Epithelial cell of prostate (primary cell): ENCODE measurements around the gene RBL2.

Experiments used
- DNase-seq: peaks from one replicate; pipeline ENCODE4 v3.0.0-alpha.2; 2011; ENCODE audit warnings: low read depth, low spot score
- H3K27ac ChIP-seq: fragments of 450-650 bp; 2 replicates; pipeline ENCODE4 v1.5.1; 2017; ENCODE audit warnings: mild to moderate bottlenecking

The RBL2 gene

DNA sequence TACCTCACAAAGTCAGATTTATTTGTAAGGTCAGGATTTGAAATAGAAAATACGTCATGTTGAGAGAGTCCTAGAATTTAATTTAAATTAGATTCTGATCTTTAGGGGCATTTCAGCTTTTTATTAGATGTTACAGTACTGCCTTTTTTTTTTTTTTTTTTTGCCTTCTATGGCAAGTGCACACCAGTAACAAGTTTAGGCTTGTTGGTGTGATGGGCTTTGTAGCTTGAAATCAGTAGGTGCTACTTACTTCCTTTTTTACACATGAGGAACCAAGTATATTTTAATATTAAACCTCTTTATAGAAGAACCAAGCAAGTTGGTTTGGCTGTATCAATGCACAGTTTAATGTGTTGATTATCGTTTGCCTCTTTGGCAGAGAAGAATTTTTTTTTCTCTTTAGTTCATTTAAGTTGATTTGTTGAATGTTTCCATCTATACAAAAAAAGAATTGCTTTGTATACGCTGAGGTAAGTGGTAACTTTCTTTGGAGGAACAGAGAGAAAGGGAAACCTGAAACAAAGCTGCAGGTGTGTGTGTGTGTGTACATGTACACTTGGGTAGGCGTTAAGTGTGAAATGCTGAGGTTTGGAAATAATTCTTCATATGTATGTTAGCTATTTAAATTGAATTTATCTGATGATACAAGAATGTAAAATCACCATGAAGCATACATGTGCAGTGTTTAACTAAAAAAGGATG lies 15.7 kb downstream of the RBL2 start:
- DNase-seq = no peak
- no peak overlapping the region for H3K27ac ChIP-seq

DNA sequence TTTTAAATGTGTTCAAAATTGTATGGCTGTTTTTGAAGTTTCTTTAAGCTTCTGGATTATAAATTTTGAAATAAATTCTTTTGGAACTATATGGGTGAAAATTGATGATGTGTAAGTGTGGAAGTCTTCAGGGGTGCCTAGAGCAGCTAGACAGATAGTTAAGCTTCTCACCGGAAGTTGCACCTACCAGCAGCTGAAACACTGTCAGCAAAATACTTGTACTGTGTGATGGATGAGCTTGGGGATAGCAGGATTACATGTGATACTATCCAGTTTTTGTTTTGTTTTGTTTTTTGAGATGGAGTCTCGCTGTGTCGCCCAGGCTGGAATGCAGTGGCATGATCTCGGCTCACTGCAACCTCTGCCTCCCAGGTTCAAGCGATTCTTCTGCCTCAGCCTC lies 19.7 kb downstream of the RBL2 start:
- no peak for DNase-seq
- no peak overlapping the region for H3K27ac ChIP-seq

DNA sequence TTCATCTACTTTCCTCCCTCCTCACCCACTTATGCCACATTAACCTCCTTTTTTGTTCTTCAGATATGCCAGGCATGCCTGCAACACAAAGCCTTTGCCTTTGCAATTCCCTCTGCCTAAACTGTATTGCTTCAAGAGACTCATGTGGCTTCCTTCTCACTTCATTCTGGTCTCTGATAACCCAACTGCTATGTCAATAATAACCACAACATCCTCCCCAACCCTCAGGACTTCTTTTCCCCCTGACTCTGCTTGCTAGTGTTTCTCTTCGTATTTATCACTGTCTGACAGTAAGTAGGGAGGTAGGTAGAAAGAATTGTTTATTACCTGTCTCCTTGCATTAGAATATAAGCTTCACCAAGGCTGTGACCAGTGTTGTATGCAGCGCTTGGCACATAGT lies 22.4 kb downstream of the RBL2 start:
- H3K27ac ChIP-seq = no peak overlapping the region
- DNase-seq = no peak

DNA sequence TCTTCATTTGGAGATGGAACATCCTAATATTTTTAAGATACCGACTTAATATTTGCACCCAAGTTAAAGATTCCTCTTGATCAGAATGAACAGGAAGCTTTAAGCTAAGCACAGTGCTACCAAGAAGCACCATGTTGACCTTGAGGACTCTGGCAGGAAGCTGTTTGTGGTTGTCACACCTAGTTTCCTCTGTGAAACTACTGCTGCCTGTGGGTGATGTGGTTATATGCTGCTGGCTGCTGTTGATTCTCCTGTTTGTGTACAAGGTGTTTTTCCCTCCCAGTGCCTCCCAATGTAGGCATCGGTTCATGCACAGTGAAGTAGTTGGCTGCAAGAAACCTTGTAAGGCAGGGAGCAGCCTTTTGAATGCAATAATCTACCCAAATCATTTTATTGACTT lies 23.4 kb downstream of the RBL2 start:
- no peak overlapping the region for H3K27ac ChIP-seq
- no peak for DNase-seq

DNA sequence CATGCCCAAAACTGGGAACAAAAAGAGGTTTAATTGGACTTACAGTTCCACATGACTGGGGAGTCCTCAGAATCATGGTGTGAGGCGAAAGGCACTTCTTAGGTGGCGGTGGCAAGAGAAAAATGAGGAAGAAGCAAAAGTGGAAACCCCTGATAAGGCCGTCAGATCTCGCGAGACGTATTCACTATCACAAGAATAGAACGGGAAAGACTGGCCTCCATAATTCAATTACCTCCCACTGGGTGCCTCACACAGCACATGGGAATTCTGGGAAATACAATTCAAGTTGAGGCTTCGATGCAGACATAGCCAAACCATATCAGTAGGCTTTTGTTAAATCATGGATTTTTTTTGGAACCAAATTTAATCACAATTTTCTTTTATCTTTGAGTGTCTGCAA lies 24.4 kb downstream of the RBL2 start:
- no peak overlapping the region for H3K27ac ChIP-seq
- DNase-seq = no peak

DNA sequence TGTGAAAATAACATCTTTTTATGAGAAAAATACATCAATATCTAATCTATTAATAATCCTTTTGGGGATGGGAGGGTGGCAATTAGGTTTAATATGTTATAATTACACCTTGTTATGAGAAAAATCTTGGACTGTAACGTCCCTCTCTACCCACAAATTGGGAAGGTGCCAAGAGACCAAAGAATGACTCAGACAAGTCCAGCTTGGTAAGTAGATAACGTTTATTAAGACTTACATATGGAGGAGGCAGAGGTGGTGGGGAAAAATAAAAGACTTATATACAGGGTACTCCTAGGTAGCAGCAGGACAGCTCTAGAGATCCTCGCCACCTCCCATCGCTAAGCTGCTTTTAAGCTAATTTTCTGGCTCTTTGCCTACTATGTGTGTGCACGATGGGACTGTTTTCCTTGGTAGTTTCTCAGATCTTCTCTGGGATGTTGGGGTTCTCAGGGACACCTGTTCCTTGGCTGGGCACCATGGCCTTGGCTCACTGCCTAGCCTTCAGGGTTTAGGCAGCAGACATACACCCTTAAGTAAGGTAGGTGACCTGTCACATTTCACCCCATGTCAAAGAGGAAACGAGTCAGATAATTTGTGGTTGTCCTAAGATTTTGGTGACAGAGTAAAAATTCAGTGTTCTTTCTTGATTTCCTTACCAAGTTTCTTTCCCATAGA lies 31.5 kb downstream of the RBL2 start:
- no peak overlapping the region for H3K27ac ChIP-seq
- peak; percentile 6 for DNase-seq

DNA sequence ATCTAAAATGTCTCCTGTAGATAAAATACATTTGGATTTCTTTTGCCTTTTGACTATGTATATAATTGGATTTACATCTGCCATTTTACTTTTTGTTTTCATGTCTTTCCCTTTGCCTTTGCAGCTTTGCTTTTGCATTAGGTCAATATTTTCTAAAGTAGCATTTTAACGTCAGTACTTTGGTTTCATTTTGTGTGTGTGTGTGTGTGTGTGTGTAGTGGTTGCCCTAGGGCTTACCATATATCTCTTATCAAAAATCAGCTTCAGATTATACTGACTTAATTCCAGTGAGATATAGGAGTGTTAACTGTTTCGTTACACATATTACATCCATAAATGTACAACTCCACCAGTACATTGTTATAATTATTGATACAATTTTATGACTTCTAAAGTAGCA lies 42.6 kb downstream of the RBL2 start:
- no peak for DNase-seq
- no peak overlapping the region for H3K27ac ChIP-seq

DNA sequence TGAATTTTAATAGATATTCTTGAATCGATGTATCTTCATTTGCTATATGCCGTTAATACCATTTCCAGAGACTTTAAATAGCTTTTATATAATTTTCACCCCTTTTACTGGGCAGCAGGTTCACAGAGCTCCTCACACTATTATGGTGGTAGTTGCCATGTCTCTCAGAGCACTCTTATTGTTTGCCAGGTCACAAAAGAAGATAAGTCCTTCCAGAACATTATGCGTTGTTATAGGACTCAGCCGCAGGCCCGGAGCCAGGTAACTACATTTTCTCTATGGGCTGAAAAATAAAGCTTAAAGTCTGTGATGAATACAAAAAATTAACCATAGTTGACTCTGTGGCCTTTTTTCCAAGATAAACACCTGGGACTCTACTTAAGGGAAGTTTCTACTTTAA lies 44.7 kb downstream of the RBL2 start:
- no peak for DNase-seq
- no peak overlapping the region for H3K27ac ChIP-seq

DNA sequence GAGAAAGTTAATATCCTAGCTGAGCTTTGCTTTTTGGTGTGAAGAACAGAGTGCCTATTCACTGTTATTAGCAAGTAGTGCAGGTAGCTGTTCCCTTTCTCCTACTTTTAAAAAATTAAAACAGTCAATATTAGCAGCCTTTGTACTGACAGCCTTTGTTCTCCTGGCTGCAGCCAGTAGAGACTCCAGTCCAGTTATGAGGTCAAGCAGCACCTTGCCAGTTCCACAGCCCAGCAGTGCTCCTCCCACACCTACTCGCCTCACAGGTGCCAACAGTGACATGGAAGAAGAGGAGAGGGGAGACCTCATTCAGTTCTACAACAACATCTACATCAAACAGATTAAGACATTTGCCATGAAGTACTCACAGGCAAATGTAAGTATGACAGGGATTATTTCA lies 46.1 kb downstream of the RBL2 start:
- H3K27ac ChIP-seq = no peak overlapping the region
- no peak for DNase-seq

DNA sequence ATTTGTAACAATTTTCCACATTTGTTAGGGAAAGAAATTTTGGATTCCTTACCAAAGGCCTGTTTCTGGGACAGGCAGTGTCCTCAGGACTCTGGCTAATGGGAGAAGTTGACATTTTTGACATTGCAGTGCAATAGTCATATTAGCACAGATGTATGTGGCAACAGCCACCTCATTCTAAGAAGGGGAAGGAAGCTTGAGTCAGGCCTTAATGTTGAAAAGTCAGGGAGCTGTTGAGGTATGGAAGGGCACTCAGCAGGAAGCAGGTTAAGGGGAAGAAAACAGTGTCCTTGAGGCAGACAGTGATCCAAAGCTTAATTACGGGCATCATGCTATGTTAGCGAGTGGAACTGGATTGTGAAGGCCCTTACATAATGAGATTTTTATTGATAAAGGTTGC lies 47.9 kb downstream of the RBL2 start:
- no peak overlapping the region for H3K27ac ChIP-seq
- DNase-seq = no peak

DNA sequence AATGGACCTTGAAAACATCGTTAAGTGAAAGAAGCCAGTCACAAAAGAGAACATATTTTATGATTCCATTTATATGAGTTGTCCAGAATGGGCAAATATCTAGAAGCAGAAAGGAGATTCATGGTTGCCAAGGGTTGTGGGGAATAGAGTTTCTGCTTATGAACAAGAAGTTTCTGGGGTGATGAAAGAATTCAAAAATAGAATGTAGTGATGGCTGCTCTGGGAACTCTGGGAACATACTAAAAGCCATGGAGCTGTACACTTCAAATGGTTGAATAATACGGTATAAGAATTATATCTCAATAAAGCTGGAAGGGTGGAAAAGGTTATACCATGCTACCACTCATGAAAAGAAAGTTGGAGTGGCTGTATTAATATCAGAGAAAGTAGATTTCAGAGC lies 50.3 kb downstream of the RBL2 start:
- DNase-seq = no peak
- H3K27ac ChIP-seq = no peak overlapping the region

DNA sequence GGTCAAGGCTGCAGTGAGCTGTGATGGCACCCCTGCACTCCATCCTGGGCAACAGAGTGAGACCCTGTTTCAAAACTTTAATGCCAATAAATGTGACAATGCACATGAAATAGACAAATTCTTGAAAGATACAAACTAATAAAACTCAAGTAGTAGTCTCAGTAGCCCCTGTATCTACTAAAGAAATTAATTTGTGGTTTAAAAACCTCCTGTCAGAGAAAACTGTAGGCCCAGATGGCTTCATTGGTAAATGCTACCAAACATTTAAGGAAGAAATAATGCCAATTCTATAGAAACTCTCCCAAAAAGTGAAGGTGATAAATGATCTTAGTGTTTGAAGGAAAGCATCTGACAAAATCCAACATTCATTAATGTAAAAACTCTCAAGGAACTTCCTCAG lies 52.0 kb downstream of the RBL2 start:
- no peak overlapping the region for H3K27ac ChIP-seq
- DNase-seq = no peak

DNA sequence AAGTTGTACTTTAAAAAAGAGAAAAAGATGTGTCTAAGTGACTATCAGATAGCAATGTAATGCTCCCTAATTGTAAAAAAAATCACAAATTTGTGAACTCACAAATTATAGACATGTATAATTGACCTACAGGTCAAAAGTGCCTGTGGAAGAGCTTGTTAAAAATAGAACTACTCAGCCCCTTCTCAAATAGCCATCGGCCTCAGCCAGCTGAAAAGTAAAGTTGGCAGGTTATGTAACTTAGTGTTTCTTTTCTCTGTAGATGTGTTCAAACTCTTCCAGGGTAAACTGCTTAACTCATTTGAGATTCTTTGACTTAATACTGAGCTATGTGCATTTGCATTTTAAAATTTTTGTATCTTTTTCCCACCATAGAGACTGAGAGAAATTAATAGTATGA lies 55.5 kb downstream of the RBL2 start:
- no peak for DNase-seq

DNA sequence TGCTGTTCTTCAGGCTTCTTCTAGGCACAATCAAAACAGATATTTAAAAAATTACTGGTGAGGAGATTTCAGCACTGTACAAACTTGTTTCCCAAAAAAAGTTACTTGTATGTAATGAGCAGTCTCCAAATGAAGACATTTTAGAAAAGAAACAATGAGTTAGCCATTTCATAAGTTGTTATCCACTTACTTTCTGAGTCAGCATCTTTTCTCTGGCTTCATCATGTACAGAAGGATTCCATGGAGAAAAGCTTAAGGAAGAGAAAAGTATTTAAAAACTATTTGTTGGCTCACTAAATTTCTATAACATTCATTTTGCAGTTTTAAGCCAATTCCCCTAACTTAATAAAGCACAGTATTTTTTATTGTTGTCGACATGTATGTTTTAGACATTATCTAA lies 58.2 kb downstream of the RBL2 start:
- H3K27ac ChIP-seq = no peak overlapping the region
- DNase-seq = no peak

More for the DNA sequence above, 55.5 kb downstream of the RBL2 start:
- H3K27ac ChIP-seq = no peak overlapping the region

DNA sequence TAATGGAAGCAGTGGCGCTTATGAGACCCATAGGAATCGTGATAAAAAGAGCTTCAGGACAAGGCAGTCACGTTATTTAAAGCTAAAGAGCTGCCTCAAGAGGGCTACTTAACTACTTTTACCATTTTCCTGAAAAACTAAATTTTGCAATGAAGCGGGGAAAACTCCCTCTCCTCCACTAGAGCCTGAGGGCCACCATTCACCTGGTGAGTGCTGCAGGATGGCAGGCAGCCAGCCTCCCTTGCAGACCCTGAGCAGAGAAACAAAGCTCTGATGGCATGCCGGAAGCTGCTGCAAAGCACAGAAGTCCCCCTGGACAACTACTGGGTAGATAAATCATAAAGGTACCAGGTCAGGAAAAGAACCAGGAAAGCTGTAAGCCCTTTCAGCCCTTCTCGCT lies 60.4 kb downstream of the RBL2 start:
- DNase-seq = no peak
- no peak overlapping the region for H3K27ac ChIP-seq

DNA sequence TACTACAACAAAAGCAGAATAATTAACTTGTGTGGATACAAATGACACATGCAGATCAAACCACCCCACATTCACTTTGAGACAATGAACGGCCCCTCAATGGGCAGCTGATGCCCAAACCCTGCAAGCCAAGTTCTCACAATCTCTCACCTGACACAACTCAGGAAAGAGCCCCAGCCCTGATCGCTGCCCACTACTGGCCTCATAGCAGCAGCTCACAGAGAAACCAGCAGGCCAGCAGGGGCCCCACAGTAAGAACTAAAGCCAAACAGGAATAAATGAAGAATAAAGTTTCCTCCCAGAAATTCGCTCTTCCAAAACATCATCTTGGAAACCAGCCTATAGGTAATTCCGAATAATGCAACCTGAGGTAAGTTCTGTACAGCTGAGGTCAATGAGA lies 61.1 kb downstream of the RBL2 start:
- H3K27ac ChIP-seq = no peak overlapping the region
- no peak for DNase-seq

DNA sequence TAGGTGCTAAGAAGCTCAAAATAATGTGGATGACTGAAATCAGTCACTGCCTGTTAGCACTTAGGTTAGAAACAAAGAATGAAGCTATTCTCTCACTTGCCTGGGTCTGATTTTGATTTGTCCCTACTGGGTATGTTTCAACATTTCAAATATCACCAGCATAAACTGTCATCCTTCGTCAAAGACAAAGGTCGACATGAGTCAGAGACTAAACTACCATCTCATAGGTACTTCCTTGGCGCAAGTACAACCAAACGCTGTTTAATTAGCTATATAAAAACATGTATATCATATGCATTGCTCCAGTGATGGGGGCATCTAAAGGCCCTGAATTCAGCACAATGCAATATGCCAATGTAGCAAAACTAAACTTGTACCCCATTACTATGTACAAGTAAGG lies 64.7 kb downstream of the RBL2 start:
- DNase-seq = no peak
- no peak overlapping the region for H3K27ac ChIP-seq

DNA sequence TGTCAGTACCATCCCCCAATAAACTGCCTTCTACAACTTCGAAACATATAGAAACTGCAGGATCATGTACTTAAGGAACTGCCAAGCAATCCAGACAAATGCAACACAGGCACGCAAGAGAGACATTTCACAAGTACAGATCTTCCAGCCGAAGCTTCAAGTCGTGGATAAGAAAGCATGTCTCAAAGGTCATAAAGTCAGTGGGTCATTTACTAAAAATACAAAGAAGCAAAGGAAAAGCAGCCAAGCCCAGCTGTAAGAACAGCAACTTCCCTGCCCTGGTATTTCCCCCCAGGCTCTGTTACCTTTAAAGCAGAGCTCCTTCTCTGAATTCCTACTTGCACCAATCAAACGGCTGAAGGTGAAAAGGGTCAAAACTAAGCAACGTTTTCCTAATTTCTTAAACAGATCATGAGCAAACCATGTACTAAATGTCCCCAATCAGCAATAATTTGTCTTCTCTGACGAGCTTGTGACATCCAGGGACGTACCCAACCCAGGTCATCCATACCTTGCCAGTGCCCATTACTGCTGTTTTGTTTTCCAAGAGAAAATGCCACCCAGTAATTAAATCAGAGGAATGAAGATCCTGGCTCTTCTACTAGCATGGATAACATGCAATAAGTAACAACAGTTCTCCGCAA lies 67.1 kb downstream of the RBL2 start:
- H3K27ac ChIP-seq = peak overlapping the region; percentile 81

DNA sequence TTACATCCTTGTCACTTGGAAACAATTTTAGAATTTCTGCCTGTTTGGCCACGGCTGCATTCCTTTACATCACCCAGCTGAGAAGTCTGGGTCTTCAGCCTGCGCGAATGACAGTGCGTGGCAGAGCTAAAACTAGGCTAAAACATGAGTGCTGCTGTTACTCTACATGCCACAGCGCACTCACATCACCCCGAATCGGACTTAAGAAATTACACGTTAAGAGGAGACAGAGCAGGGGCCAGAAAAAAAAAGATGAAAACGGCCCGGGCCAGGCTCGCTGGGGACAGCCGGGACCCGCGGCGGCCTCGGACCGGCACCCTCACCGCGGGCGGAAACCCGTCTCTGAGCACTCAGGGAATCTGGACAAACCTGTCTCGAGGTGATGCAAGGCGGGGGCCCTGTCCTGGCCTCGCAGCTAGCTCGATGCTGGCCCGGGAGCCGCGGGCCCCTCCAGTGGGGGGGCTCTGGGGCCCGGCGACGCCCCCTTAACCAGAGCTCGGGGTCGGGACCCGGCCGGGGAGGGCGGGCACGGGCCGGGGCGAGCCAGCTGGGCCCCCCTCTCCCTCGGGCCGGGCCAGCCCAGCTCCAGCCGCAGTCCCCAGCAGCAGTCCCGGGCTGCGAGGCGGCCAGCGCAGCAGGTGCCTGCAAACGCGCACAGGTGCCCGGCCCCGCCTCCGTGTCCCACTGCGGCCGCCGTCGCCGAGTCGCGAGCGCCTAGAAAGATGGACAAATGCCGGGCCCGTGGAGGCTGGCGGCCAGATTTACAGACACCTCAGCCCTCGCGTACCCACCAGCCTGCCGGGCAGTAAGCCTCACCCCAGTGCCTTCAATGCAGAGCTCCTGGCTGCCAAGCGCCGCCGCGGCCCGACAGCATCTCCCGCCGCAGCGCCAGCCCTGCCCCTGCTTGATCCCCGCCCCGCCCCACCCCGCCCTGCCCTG lies 68.3 kb downstream of the RBL2 start, which contains the start of gene AKTIP:
TSS of gene AKTIP (minus strand) at position 879 of the 939 bp plus-strand sequence. CDS start 2,950 bp downstream, outside the sequence.
- peak within 1 kb of the TSS; percentile 81 for H3K27ac ChIP-seq
- no peak for DNase-seq

More for the DNA sequence above, 67.1 kb downstream of the RBL2 start:
- no peak for DNase-seq

DNA sequence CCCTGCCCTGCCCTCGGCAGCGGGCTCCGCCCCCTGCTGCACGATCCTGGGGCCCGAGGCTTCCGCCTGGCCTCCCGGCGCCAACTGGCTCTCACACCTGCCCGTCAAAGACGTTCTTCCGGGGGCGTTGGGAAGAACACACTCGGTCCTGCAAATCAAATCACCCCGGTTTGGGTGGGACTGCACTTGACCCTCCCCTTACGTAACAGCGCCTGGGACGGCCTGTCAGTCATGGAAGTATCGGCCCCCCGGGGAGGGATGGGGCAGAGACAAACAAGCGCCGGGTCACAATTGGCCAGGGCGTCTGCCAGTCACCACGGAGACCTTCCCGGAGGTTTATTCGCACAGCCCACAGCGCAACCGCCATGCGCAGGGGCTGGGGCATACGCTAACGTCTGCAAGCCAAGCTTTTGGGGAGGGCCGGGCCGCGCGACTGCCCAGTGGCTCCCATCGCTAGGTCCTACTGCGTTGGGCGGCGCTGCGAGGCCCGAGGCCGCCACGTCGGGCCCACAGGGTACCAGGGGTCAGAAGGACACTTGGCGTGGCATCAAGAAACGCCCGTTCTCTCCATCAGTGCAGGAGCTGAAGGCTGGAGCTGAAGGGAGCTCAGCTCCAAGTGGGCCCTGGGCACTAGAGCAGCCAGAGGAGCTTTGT lies 69.1 kb downstream of the RBL2 start:
- H3K27ac ChIP-seq = peak overlapping the region; percentile 81
- DNase-seq = peak; percentile 100
